Measurements from ENCODE around the gene PIEZO2.

PIEZO2 gene

DNA sequence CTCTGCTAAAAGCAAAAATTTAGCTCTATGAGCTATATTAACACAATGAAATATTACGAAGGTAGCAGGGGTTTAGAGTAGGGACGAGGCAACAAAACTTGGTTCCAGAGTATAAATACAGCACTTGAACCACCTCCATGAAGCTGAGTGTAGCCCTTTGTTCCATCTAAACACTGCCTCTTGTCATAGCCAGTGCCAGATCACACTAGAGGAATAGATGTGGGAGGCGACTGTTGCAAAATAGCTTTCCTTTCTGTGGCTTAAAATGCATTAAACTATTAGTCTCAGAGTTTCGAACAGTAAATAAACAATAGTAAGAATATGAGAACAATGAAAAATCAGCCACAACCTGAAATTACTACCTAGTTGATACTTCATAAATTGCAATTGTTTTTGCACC, 29.8 kb downstream of the PIEZO2 start:
- TF ChIP-seq PAX5 (IDR thresholded peaks at IDR 0.05; ENCODE audit: insufficient read depth, low read length, severe bottlenecking) (no peak), POLR2A (IDR thresholded peaks at IDR 0.05; ENCODE audit: low read depth, low read length) (no peak), POLR2AphosphoS5 (IDR thresholded peaks at IDR 0.05; ENCODE audit: low read depth, low read length) (no peak), POU2F2 (IDR thresholded peaks at IDR 0.05; ENCODE audit: low read depth, low read length) (no peak), SPI1 (IDR thresholded peaks at IDR 0.05; ENCODE audit: low read depth, low read length) (no peak), TAF1 (IDR thresholded peaks at IDR 0.05; ENCODE audit: low read depth, low read length) (no peak)
- FAIRE-seq: no peak

DNA sequence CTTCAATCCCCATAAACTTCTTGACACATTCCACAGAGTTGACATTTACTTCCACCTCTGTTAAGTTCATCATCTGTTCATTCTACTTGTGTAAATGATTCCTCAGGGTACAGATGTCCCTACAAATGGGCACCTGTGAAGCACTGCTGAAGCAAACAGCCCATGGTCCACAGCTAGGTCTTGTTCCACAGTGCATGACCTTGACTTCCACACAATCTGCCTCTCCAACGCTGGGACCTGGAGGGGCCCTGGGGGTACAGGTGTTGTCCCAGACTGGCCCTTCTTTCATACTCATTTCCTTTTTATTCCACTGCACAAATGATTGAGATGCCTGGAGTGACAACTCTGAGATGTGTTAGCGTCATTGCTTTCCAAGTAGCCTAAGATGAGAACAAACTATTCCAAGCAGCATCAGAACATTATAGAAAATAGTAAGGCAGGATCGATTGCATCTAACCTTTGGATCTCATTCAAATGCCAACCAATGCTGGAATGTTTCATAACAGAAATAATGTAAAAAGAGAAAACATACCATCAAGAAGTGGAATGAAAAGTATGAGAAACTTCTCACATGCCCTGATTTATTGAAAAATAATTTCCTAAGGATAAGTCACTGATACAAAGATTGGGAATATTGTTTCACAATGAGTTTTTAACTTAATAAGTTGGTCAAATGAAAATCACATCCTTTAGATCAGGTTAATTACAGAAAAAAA, 31.2 kb downstream of the PIEZO2 start:
- DNase-seq (ENCODE audit: insufficient read length, low spot score) (no peak), FAIRE-seq (no peak)
- no peak for TF ChIP-seq SPI1 (IDR thresholded peaks at IDR 0.05; ENCODE audit: low read depth, low read length)
- TF ChIP-seq PAX5 (IDR thresholded peaks at IDR 0.05; ENCODE audit: insufficient read depth, low read length, severe bottlenecking): no peak
- no peak for TF ChIP-seq TAF1 (IDR thresholded peaks at IDR 0.05; ENCODE audit: low read depth, low read length)
- no peak for TF ChIP-seq POLR2A (IDR thresholded peaks at IDR 0.05; ENCODE audit: low read depth, low read length)
- TF ChIP-seq POU2F2 (IDR thresholded peaks at IDR 0.05; ENCODE audit: low read depth, low read length): no peak
- TF ChIP-seq POLR2AphosphoS5 (IDR thresholded peaks at IDR 0.05; ENCODE audit: low read depth, low read length): no peak

More for the DNA sequence above, 29.8 kb downstream of the PIEZO2 start:
- DNase-seq (ENCODE audit: insufficient read length, low spot score): no peak

DNA sequence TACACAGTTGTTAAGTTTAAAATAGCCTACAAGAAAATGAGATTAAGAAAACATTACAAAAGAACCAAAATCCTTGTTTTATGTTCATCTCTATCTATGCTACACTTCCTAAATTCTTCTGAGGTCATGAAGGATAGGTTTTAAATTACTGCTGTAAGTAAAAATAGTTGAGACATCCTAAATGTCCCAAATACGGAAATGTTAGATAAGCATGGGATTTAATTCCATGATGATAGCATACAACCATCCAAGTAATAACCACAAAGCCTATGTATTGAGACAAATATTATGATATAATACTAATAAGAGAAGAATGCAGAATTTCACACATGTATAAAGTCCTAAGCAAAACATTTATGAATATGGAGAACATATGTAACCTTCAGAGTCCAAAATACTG, 34.1 kb downstream of the PIEZO2 start:
- TF ChIP-seq PAX5 (IDR thresholded peaks at IDR 0.05; ENCODE audit: insufficient read depth, low read length, severe bottlenecking) (no peak), SPI1 (IDR thresholded peaks at IDR 0.05; ENCODE audit: low read depth, low read length) (no peak), POLR2AphosphoS5 (IDR thresholded peaks at IDR 0.05; ENCODE audit: low read depth, low read length) (no peak), POLR2A (IDR thresholded peaks at IDR 0.05; ENCODE audit: low read depth, low read length) (no peak), TAF1 (IDR thresholded peaks at IDR 0.05; ENCODE audit: low read depth, low read length) (no peak), POU2F2 (IDR thresholded peaks at IDR 0.05; ENCODE audit: low read depth, low read length) (no peak)
- DNase-seq (ENCODE audit: insufficient read length, low spot score) (no peak), FAIRE-seq (no peak)

DNA sequence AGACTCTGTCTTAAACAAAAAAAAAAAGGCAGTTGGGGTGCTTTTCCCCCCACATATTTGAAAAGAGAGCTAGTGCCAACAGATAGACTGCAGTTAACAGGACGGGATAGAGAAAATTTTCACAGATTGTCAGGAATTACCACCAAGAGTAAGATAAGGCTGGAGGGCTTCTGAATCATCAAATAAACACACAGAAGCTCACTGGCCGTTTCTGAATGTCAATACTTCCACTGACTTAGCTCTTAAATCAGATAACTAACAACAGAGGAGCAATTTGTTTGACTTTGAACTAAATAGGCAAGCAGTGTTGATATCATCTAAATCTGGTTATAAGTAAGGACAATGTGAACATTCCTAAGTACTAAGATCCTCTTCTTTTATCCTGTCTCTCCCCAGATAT, 34.7 kb downstream of the PIEZO2 start:
- TF ChIP-seq POU2F2 (IDR thresholded peaks at IDR 0.05; ENCODE audit: low read depth, low read length): no peak
- TF ChIP-seq PAX5 (IDR thresholded peaks at IDR 0.05; ENCODE audit: insufficient read depth, low read length, severe bottlenecking): no peak
- TF ChIP-seq POLR2A (IDR thresholded peaks at IDR 0.05; ENCODE audit: low read depth, low read length): no peak
- no peak for TF ChIP-seq TAF1 (IDR thresholded peaks at IDR 0.05; ENCODE audit: low read depth, low read length)
- TF ChIP-seq SPI1 (IDR thresholded peaks at IDR 0.05; ENCODE audit: low read depth, low read length): no peak
- no peak for TF ChIP-seq POLR2AphosphoS5 (IDR thresholded peaks at IDR 0.05; ENCODE audit: low read depth, low read length)
- no peak for FAIRE-seq
- DNase-seq (ENCODE audit: insufficient read length, low spot score): no peak

DNA sequence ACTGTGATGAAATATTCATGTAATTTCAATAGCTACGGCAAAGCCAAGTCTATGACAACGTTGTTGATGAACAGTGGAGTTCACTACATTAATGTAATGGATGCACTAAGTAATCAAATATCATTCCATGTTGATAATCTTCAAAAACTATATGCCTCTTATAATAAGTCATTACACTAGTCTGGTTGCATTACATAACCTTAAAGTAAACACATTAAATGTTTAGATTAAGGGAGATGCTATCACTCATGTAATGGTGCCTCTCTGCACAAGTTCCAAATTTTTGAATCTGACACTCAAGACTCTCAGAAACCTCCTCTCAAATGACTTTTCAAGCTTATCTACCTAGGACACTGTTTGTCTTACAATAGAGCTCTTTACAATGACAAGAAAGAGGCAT, 35.4 kb downstream of the PIEZO2 start:
- DNase-seq (ENCODE audit: insufficient read length, low spot score) (no peak), FAIRE-seq (no peak)
- TF ChIP-seq POU2F2 (IDR thresholded peaks at IDR 0.05; ENCODE audit: low read depth, low read length): no peak
- no peak for TF ChIP-seq POLR2AphosphoS5 (IDR thresholded peaks at IDR 0.05; ENCODE audit: low read depth, low read length)
- no peak for TF ChIP-seq POLR2A (IDR thresholded peaks at IDR 0.05; ENCODE audit: low read depth, low read length)
- no peak for TF ChIP-seq TAF1 (IDR thresholded peaks at IDR 0.05; ENCODE audit: low read depth, low read length)

DNA sequence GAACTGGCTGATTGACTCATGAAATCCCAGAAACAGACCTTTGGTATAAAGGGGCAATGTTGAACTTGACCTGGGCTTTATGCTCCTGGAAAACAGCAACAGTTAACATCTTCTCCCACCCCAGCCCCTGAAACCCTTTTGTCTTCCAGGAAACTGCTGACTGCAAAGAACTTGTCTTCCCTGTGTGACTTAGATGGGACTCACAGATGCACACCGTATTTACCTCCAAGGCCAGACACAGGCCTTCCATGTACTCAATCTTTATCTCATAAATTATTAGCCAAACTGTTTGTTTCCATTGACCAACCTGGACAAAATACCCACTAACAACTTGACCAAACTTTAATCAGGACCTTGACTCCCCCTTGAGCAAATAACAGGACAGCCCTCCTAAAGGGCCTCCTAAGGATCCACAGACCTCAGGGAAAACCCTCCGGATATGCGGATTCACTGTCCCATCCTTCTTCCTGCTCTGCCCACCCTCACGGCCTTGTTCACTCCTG, 36.3 kb downstream of the PIEZO2 start:
- peak; percentile 13 for FAIRE-seq
- TF ChIP-seq TAF1 (IDR thresholded peaks at IDR 0.05; ENCODE audit: low read depth, low read length): no peak
- no peak for TF ChIP-seq PAX5 (IDR thresholded peaks at IDR 0.05; ENCODE audit: insufficient read depth, low read length, severe bottlenecking)
- TF ChIP-seq SPI1 (IDR thresholded peaks at IDR 0.05; ENCODE audit: low read depth, low read length): no peak
- TF ChIP-seq POLR2AphosphoS5 (IDR thresholded peaks at IDR 0.05; ENCODE audit: low read depth, low read length): no peak
- TF ChIP-seq POLR2A (IDR thresholded peaks at IDR 0.05; ENCODE audit: low read depth, low read length): no peak
- no peak for TF ChIP-seq POU2F2 (IDR thresholded peaks at IDR 0.05; ENCODE audit: low read depth, low read length)
- DNase-seq (ENCODE audit: insufficient read length, low spot score): no peak

DNA sequence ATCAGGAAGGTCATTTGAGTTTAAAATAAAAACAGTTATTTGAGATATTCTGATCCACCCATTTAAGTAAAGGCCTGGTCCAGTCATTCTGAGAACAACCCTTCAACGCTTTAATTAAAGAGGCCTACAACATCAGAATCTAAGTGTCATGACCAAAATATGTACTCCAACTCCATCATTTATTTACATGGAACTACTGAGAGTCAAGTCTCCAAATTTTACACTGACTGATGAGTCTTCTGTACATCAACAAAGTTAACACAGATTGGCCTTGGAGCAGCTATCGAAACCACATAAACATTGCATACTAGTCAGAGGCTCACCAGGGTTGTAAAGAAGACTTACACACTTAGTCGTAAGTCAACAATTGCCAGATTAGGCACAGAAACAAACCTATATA, 37.1 kb downstream of the PIEZO2 start:
- TF ChIP-seq SPI1 (IDR thresholded peaks at IDR 0.05; ENCODE audit: low read depth, low read length) (no peak), POLR2A (IDR thresholded peaks at IDR 0.05; ENCODE audit: low read depth, low read length) (no peak), TAF1 (IDR thresholded peaks at IDR 0.05; ENCODE audit: low read depth, low read length) (no peak), POLR2AphosphoS5 (IDR thresholded peaks at IDR 0.05; ENCODE audit: low read depth, low read length) (no peak), POU2F2 (IDR thresholded peaks at IDR 0.05; ENCODE audit: low read depth, low read length) (no peak), PAX5 (IDR thresholded peaks at IDR 0.05; ENCODE audit: insufficient read depth, low read length, severe bottlenecking) (no peak)
- FAIRE-seq: no peak
- DNase-seq (ENCODE audit: insufficient read length, low spot score): no peak

DNA sequence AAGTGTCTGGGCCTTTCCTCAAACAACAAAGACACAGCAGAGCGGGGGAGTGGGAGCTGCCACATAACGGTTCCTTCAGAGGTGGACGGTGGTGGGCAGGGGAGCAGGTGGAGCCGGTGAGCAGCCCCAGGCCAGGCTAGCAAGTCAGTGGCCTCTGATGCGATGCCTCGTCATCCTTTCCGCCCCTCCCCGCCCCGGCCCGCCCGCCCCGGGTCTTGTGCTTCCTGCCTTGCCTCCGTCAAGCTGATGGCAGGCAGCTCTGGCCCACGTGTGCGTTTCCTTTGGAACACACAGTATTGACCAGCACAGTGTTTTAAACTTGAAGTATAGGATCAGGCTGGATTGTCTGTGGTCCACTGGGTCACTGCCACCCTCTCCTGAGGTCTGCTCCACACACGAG, 38.9 kb downstream of the PIEZO2 start:
- FAIRE-seq (no peak), DNase-seq (ENCODE audit: insufficient read length, low spot score) (no peak)
- TF ChIP-seq POLR2A (IDR thresholded peaks at IDR 0.05; ENCODE audit: low read depth, low read length) (no peak), PAX5 (IDR thresholded peaks at IDR 0.05; ENCODE audit: insufficient read depth, low read length, severe bottlenecking) (no peak), TAF1 (IDR thresholded peaks at IDR 0.05; ENCODE audit: low read depth, low read length) (no peak), POLR2AphosphoS5 (IDR thresholded peaks at IDR 0.05; ENCODE audit: low read depth, low read length) (no peak), SPI1 (IDR thresholded peaks at IDR 0.05; ENCODE audit: low read depth, low read length) (no peak), POU2F2 (IDR thresholded peaks at IDR 0.05; ENCODE audit: low read depth, low read length) (no peak)

DNA sequence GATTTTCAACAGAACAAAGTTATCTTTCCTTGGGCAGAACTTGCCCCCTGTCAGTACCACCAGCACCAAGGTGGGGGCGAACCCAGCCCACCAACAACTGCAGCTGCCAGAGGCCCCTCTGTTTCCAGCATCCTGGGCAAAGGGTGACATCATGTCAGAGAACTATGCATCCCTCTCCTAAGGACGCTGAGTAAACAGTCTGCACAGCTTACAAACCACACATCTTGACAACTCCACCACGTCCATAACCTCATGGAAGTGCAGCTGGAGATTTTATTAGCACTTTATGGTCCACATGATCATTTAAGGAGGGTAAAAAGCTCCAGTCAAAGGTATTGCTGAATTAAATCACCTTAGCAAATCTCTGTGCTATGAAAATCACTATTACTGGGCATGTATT, 40.4 kb downstream of the PIEZO2 start:
- no peak for DNase-seq (ENCODE audit: insufficient read length, low spot score)
- no peak for TF ChIP-seq SPI1 (IDR thresholded peaks at IDR 0.05; ENCODE audit: low read depth, low read length)
- TF ChIP-seq POLR2A (IDR thresholded peaks at IDR 0.05; ENCODE audit: low read depth, low read length): no peak
- TF ChIP-seq TAF1 (IDR thresholded peaks at IDR 0.05; ENCODE audit: low read depth, low read length): no peak
- no peak for TF ChIP-seq POLR2AphosphoS5 (IDR thresholded peaks at IDR 0.05; ENCODE audit: low read depth, low read length)
- TF ChIP-seq PAX5 (IDR thresholded peaks at IDR 0.05; ENCODE audit: insufficient read depth, low read length, severe bottlenecking): no peak
- TF ChIP-seq POU2F2 (IDR thresholded peaks at IDR 0.05; ENCODE audit: low read depth, low read length): no peak
- no peak for FAIRE-seq

All from GM12891 (cell line).